OCI-LY3 (cell line): ENCODE results near the gene ST3GAL6.

Experiments
- CTCF ChIP-seq: fragments of 200-600, 300-600 bp; sonication (generic); IDR thresholded peaks from 2 replicates; pipeline ENCODE4 v1.5.1; 2014; ENCODE audit warnings: antibody characterized with exemption, low read length, low read depth
- EZH2phosphoT487 ChIP-seq: fragments of 200-600 bp; shearing (Covaris generic); IDR thresholded peaks from 2 replicates; pipeline ENCODE4 v1.6.1; 2018; ENCODE audit warnings: antibody characterized with exemption, mixed run types, low read depth

GRCh38 chr3:98827221-98827920 is 64.2 kb downstream of the ST3GAL6 start:
- TF ChIP-seq CTCF (no peak), EZH2phosphoT487 (no peak)
